Sciatic nerve (tissue), 2 donors: ENCODE data around the gene CALB2. TPM values are rescaled to one million over a fixed set of nuclear protein-coding genes. Genes with fewer than 3 reads are reported as not detected.
"Not testable (repeated sequence)": the region's sequence is repeated elsewhere in the genome, so short reads cannot be mapped to it uniquely, and the experiment has no call there.

Experiments
- ATAC-seq: fragments of 200-7000 bp; cut with Tn5 transposase; one replicate; pipeline ENCODE4 v1.9.1; 2020; ENCODE audit warnings: mild to moderate bottlenecking, moderate library complexity
- DNase-seq: peaks from one replicate; pipeline ENCODE4 v3.0.0-alpha.2; 2020; ENCODE audit warnings: low spot score
- intact Hi-C: fragments of 100-400 bp; cut with DNase I; formaldehyde crosslinking; loops from one replicate; pipeline ENCODE4 v1.14.2; 2022
- total RNA-seq: library from RNA; stranded (reverse); fragmentation: NEBNext Ultra II Directional; extraction: Animal tissue kit (Norgen Biotek cat#: 25700); gene quantifications from one replicate; pipeline ENCODE4 v1.2.1, GENCODE V29; 2021
- donor health status: DM: no; HTN: no; CAD: no.
- donor health status: DM: no; HTN: no; CAD: no.

Gene CALB2
- total RNA-seq, 1 donor from 2014 or later, result 2.8 TPM

DNA sequence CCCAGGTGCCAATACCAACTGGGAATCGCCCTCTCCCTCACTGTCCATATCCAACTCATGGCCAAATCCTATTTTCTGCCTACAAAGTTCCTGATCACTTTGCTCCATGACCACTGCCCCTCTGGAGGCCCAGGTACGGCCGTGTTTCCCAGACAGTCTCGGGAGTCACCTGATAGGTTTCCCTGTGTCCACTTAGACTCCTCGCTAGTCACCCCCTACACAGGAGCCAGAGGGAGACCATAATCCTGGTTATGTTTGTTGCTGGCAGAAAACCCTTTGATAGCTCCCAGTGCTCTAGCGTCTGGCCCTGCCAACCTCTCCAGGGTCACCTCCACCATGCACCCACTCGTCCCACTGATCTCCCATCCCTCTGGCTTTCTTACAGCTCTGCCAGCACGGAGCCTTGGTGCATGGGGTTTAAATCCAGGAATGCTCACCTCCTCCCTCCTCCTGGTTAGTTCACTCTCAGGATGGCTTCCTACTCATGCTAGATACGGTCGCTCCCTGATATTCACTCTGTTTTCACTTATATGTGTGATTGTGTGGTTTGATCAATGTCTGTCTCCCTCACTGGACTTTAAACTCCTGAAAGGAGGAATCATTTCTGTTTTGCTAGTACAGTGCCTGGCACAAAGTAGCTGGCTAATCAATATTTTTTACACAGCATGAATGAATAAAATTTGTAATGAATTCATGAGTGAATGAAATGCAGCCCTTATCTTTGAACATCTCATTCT, 7.5 kb upstream of the CALB2 start:
- intact Hi-C loops, result no loop called here
- DNase-seq (no peak), ATAC-seq (no peak)

DNA sequence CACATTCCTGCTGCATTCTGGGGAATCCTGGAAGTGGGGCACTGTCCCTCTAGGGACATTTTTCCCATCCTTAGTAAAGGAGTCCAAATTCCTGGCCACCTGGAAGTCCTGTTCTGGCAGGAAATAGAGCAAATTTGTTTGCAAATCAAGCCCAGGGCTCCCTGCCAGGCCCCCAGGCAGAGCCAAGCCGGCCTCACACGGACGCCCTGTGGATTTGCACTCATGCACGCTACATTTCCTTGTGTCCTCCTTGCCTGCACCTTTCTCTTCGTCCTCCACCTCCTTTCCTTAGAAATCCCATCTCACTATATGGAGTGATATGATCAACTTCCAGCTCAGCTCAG, 7.0 kb upstream of the CALB2 start:
- intact Hi-C loops, result no loop called here
- no peak for ATAC-seq
- DNase-seq, result no peak

DNA sequence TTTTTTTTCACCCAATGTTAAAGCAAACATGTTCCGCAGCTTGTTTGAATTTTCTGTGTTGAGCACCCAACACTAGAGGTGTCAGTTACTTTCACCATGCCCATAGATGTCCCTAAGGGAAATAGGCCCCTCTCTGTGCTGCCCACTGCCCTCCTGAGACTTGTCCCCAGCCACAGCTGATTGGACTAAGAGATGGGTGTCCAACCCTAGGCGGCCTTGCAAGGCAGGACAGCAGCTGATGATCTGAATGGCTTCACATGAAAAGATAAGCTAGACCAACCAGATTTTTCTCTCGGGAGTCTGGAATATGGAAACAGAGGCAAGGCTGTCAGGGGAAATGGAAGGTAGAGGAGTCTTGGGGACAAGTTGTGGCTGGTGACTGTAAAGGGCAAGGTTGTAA, 6.1 kb upstream of the CALB2 start:
- DNase-seq, result no peak
- no peak for ATAC-seq
- intact Hi-C loops, result no loop called here

DNA sequence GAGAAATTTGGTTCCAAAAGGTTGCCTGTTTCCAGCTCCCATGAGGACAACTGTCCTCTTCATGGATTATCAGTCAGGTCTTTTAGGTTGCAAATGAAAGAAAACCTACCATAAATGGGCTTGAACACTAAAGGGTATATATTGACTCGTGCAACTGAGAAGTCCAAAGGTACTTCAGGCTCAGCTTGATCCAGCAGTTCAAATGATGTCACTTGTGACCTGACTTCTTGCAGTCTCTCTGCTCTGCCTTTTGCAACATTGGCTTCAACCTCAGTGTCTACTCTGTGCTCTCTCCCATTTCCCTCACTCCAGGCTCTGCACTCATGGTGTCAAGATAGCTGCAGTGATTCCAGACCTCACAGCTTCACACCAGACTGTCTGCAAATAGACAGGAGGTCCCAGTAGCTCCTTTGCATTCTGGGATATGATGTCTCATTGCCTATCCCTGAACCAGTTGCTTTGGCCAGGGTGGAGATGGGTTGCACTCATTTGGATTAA, 5.5 kb upstream of the CALB2 start:
- no peak for DNase-seq
- intact Hi-C loops, result no loop called here
- ATAC-seq, result no peak

DNA sequence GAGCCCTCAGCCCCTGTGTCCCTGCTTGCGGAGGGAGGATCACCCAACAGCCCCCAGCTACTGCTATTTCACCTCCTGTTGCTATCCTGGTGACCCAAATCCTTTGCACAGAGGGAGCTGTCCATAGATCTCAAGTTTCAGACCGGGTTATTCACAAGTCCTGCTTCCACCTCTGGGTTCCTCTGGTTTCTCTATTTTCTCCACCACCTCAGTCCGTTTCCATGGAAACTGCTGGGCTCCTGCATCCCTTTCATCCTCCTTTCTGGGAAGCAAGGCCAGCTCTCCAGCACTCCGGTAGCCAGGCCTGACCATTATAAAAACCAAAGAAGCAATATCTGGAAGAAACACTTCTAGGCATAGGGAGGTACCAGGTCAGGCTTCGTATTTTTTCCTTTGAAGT, 4.8 kb upstream of the CALB2 start:
- DNase-seq (no peak), ATAC-seq (no peak)
- intact Hi-C loops, result no loop called here

DNA sequence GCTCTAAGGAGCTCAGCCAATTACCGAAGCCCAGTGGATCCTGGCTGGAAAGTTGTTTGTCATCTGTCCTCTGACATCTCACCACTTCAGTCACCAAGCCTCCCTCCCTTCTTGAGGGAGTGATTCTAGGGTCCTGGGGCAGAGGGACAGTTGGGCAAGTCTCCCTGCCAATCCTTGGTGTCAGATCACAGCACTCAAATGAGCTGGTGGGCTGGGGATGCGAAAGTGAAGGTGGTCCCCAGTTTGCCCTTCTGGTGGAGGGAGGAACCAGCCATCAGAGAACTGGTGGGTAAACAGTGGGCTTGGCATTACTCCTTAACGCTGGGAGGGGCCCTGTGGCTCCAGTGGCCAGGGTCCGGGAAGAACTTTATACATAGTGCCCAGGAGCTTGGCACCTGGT, 4.4 kb upstream of the CALB2 start:
- DNase-seq (no peak), ATAC-seq (no peak)
- intact Hi-C loops, result no loop called here

DNA sequence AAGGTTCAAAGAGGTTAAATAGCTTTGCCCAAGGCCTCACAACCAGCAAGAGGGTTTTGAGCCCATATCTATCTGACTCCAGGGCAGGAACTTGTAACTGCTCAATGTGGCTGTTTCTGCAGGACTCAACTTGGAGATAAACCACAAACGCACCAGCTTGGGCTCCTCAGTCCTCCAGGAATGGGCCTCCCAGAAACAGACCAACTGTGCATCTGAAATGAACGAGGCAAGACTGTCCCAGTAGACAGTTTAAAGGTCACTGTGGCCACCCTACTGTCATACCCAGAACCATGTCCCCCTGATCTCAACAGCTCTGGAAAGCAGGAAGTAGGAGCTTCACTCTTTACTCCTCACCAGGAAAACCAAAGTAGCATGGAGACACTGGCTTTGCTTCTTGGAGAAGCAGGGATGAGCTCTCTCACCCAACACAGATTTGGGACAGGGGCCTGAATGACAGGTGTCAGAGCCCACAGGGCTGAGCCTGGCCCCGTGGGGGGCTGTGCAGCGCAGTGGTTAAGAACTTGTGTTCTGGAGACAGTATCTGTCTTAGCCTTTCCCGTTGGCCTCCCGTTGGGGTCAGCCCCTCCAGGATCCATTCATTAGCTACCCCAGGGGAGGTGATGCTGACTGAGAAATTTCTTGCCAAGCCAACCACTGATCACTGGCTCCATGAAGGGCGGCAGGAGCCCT, 2.3 kb upstream of the CALB2 start:
- no peak for DNase-seq
- no peak for ATAC-seq
- intact Hi-C loops, result no loop called here

DNA sequence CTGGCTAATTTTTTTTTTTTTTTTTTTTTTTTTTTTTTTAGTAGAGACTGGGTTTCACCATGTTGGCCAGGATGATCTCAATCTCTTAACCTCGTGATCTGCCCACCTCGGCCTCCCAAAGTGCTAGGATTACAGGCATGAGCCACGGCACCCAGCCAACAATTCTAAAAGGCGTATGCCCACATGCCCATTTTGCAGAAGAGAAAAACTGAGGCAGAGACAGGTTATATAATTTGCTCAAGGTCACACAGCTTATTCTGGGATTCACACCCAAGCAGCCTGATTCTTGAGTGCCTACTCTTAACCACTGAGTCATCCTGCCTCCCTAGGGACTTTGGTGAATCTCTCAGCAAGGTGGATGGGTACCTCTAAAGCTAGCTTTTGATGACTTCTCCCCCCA, 1.6 kb upstream of the CALB2 start:
- intact Hi-C loops, ATAC-seq, DNase-seq: not testable (repeated sequence)

DNA sequence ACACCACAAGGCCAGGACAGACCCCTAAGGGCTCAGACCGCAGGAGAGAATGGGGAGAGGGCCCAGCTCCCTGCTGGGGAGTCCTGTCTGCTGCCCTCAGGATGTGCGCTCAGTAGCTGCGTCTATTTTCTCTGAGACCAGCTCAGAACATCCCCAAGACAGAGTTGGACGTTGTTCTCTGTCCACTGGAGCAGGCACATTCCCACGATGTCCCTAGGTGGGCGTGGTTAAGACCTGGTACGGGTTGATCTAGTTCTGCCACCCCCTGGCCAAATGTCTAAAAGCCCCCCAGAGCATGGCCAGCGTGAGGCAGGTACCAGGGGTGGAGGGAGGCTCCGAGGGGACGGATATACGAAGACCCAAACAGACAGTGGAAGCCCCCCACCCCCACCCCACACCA, 842 bp upstream of the CALB2 start:
- DNase-seq (no peak), ATAC-seq (peak; percentile 38)
- intact Hi-C loops, result no loop called here

DNA sequence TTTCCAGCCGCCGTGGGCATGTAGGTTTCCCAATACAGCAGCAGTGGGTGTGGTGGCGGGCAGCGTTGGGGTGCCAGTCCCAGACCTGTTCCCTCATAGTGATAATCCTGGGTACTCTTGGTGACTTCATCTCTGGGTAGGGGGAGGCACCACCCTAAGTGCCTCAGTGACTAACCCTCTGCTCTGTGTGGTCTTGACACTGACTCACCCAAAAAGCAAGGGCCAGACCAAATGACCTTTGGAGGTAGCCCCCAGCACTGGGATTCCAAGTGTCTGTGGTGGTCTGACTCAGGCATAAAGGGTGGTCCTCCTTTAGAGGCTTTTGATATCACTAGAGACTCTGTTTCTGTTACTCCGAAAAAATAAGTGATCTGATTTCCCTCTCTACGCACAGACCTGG, 908 bp downstream of the CALB2 start:
- ATAC-seq (no peak), DNase-seq (no peak)
- intact Hi-C loops, result no loop called here

DNA sequence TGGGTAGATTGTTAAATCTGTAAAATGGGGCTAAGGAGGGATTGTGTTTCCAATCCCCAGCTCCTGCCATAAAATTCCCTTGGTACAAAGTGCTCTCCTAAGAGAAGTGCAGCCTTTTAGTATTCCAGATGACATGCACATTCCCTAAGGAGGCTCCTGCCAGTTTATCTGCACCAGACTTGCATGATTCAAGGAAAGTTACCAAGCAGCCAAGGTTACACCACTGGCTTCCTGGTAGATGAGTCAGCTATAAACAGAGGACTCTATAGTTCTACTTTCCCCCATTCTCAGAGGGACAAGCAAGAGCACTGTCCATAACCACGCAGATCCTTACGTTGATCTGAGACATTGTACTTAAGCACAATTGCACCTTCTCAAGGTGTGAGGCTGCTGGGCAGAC, 1.9 kb downstream of the CALB2 start:
- intact Hi-C loops, result no loop called here
- DNase-seq (no peak), ATAC-seq (no peak)

DNA sequence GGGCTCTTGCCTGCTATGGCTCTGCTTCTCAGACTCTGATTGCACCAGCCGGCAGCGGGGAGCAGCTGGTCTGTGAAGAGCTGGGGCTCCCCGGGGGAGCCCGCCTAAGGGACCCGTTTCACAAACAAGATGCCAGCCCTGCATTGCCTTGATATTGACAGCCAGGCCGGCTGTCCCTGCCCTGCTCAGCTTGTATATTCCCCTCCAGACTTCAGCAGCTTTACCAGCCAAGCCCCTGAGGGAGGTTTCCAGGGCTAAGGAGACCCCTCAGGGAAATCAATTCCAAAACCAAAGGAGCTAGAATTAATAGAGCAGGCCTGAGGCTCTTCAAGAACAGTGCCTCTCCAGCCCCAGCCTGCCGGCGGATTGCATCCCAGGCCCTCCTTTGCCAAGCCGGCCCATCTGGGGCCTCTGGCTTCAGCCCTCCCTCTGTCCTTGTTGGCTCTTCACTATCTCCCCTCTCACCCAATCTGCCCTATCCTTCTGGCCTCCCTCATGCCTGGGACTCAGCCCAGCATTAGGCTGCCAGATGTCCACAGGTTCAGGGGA, 5.7 kb downstream of the CALB2 start:
- intact Hi-C loops, result no loop called here
- DNase-seq (no peak), ATAC-seq (peak; percentile 65)

DNA sequence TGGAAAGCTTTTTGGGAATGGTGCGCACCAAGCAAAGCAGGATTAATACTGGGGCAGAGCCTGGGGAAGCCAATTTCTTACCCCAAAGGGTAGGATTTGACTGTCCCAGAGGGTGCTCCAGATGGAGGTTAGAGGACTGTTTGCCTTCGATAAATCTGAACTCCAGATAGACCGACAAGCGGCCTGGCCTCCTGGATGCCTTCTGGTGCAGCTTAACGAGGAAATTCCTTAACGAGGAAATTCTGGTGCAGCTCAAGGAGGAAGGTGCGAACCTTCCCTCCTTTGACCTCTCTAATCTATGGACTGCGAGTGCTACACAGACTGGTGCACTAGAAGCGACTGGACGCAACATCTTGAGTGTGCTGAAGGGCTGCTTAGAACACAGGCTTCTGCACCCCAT, 6.5 kb downstream of the CALB2 start:
- intact Hi-C loops, result no loop called here
- no peak for DNase-seq
- ATAC-seq, result no peak

DNA sequence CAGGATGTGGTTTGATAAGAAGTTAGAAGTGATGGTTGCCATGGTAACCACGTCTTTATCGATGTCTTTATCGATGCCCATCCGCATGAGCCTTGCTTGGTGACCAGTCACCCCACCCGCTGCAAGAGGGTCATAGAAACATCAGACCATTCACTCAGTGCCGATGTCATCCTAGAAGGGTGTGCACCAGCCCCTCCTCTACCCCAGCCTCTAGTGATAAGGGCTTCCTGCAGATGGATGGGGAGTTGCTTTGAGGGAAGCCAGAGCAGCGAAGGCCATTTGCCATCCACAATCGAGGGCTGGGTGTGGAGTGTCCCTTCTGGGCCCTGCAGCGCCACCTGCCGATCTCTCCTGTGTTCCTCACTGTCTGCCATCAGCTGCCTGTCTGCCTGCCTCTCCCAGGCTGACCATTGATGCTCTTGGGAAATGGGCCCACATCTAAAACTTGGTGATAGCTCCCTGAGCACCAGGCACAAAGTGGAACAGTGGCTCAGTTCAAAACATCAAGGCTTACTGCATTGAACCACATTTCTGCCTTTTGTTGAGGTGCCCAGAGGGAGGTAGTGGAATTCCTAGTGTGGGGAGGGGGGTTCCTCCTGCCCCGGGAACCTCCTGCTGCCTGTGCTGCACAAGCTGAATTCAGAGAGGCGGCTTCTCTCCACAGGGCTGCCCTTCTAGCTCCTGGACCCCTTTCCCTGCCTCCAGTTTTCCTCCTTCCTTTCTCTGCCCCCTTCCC, 8.9 kb downstream of the CALB2 start:
- DNase-seq (no peak), ATAC-seq (no peak)
- intact Hi-C loops, result no loop called here

DNA sequence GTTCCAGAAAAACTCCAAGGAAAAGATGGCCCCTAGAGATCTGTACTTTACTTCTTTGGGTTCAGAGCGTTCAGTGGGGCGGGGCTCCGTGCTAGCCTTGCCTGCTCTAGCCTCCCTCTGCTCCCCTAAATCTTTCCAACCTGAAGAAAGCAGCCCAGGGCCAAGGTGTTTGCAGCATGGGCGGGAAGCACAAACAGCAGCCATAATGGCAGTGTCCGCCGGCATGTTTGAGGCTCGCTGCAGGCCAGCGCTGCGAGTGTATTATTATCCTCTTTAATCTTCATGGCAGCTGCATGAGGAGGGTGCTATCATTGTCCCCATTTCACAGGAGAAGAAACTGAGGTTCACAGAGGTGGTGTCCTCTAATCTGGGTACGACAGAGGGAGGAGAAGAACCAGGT, 10.4 kb downstream of the CALB2 start:
- intact Hi-C loops, result no loop called here
- ATAC-seq, result no peak
- no peak for DNase-seq

DNA sequence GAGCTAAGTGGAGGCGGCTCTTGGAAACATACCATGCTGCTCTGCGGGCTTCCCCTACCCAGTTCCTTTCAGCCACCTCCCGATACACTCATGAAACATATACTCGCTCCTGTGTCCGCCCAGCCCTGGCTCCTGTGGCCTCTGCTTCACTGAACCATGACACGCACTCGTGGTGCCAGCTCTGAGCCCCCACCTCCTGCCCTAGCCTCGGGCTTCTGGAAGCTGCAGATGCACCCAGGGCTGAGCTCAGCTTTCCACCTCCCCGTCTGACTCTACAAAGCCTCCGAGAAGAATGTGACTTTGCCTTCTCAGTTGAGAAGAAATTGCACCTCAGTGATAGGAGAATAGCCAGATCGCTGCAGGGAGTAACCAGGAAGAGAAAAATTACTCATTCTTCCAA, 11.0 kb downstream of the CALB2 start:
- no peak for ATAC-seq
- DNase-seq, result no peak
- intact Hi-C loops, result no loop called here

DNA sequence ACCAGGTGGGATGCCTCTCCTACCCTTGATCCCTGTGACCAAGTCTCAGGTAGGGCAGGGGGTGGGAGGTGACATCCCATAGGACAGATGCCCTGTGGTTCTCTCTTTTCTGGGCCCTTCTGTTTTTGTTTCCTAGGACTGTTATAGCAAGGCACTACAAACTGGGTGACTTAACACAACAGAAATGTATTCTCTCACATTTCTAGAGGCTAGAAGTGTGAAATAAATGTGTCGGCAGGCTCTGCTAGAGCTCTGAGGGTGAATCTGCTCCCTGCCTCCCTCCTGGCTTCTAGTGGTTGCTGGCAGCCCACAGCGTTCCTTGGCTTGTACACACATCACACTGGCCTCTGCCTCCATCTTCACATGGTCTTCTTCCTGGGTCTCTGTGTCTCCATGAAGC, 12.7 kb downstream of the CALB2 start:
- DNase-seq, result no peak
- no peak for ATAC-seq
- intact Hi-C loops, result no loop called here

DNA sequence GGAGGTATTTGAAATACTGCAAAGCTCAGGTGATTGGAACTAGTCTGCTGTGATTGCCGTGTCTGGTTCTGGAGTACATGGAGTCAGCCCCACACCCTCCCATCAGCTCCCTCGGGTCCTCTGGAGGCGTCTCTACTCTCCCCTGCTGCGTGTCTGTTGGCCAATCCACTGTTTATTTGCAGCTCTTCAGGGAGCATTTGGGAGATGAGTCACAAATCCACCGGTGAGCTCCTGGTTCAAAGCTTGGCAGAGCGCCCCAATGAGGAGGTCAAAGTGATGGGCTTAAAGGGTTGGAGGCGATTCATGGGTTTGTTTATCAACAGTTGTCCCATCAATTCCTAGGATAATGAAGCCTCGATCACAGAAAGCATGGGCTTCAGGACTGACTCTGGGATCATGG, 14.6 kb downstream of the CALB2 start:
- intact Hi-C loops, result no loop called here
- ATAC-seq (no peak), DNase-seq (no peak)

DNA sequence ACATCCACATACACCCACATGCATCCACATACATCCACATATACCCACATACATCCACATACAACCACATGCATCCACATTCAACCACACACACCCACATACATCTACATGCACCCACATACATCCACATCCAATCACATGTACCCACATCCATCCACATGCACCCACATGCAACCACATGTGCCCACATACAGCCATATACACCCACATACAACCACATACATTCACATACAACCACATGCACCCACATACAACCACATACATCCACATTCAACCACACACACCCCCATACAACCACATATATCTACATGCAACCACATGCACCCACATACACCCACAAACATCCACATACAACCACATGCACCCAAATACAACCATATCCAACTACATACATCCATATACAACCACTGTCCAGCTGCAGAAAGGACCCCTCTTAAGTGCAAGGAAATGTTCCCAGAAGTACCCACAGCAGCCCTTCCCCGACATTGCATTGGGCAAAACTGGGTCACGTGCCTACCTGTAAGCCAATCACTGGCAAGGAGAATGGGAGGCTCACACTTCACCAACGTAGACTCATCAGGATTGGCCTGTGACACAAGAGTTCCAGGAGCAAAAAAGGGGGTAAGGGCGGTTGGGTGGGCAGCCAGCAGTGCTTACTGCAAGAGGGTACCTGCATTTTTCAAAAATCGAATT, 18.1 kb downstream of the CALB2 start:
- DNase-seq, result no peak
- ATAC-seq, result no peak
- intact Hi-C loops, result no loop called here
